SK-N-SH (cell line): ENCODE results near the gene SLC12A6. TPM values are rescaled to one million over a fixed set of nuclear protein-coding genes. Genes with fewer than 3 reads are reported as not detected.

Experiments
- CTCF ChIA-PET: fragments of 300-600, 350-600 bp; formaldehyde crosslinking; extraction: SDS; loops from one replicate; lab custom pipeline; 2021; lab: Yijun Ruan, JAX
- POLR2A ChIA-PET: fragments of 350-600 bp; sonication (Branson Sonifier 250); formaldehyde crosslinking; extraction: SDS; loops from one replicate; lab custom pipeline; 2020; ENCODE audit warnings: antibody characterized with exemption, inconsistent platforms; lab: Yijun Ruan, JAX
- DNase-seq: peaks from one replicate; pipeline ENCODE4 v3.0.0; 2012
- H2AFZ ChIP-seq: fragments of 200-600 bp; sonication (generic); 2 replicates; pipeline ENCODE4 v1.8.1; 2016; ENCODE audit warnings: antibody characterized with exemption, mild to moderate bottlenecking, low read depth
- H3F3A ChIP-seq: fragments of 200-600 bp; sonication (generic); replicated peaks from 2 replicates; pipeline ENCODE3; 2016; ENCODE audit warnings: antibody characterized with exemption, mild to moderate bottlenecking; ENCODE audit not compliant: insufficient read depth
- H3K27ac ChIP-seq, 2 experiments: fragments of 200-500 bp in 1 of 2; fragments of 200-600 bp in 1 of 2; sonication (Bioruptor generic) in 1 of 2; sonication (generic), shearing (Covaris generic) in 1 of 2; 2 replicates each; pipeline versions ENCODE4 v1.5.1 to v1.6.1; 2014 to 2016; ENCODE audit warnings: low read depth in 2 of 2, inconsistent platforms in 1 of 2, low read length in 1 of 2, mild to moderate bottlenecking in 1 of 2, mixed read lengths in 1 of 2
- H3K27me3 ChIP-seq: fragments of 200-600 bp; sonication (generic), shearing (Covaris generic); 2 replicates; pipeline ENCODE4 v1.6.1; 2016; ENCODE audit warnings: mixed run types; ENCODE audit not compliant: insufficient read depth
- H3K36me3 ChIP-seq, 2 experiments: fragments of 200-500 bp in 1 of 2; fragments of 200-600 bp in 1 of 2; sonication (Bioruptor generic) in 1 of 2; sonication (generic) in 1 of 2; replicated peaks in 1 of 2; 2 replicates each; pipeline versions ENCODE3 to v1.5.1; 2014 to 2016; ENCODE audit warnings: low read length in 1 of 2, mild to moderate bottlenecking in 1 of 2; ENCODE audit not compliant: insufficient read depth in 2 of 2, control insufficient read depth in 1 of 2
- H3K4me1 ChIP-seq, 2 experiments: fragments of 200-500 bp in 1 of 2; fragments of 200-600 bp in 1 of 2; sonication (Bioruptor generic) in 1 of 2; sonication (generic), shearing (Covaris generic) in 1 of 2; 2 replicates each; pipeline versions ENCODE4 v1.5.1 to v1.6.1; 2014 to 2016; ENCODE audit warnings: low read depth in 1 of 2, low read length in 1 of 2, mixed run types in 1 of 2; ENCODE audit not compliant: insufficient read depth in 2 of 2, control insufficient read depth in 1 of 2
- H3K4me2 ChIP-seq: fragments of 200-600 bp; sonication (generic), shearing (Covaris generic); 2 replicates; pipeline ENCODE4 v1.6.1; 2017; ENCODE audit warnings: mixed run types
- H3K4me3 ChIP-seq, 2 experiments: fragments of 200-500 bp in 1 of 2; fragments of 200-600 bp in 1 of 2; sonication (Bioruptor generic) in 1 of 2; sonication (generic), shearing (Covaris generic) in 1 of 2; 2 replicates each; pipeline versions ENCODE4 v1.5.1 to v1.8.1; 2014 to 2016; ENCODE audit warnings: low read depth in 2 of 2, inconsistent platforms in 1 of 2, low read length in 1 of 2, mild to moderate bottlenecking in 1 of 2, mixed read lengths in 1 of 2, moderate library complexity in 1 of 2
- H3K79me2 ChIP-seq: fragments of 200-600 bp; sonication (generic); 2 replicates; pipeline ENCODE4 v1.8.1; 2017; ENCODE audit warnings: mild to moderate bottlenecking; ENCODE audit not compliant: insufficient read depth
- H3K9ac ChIP-seq: fragments of 200-600 bp; sonication (generic); 2 replicates; pipeline ENCODE4 v1.6.1; 2017; ENCODE audit warnings: mixed run types
- H3K9me2 ChIP-seq: fragments of 200-600 bp; sonication (generic); 2 replicates; pipeline ENCODE4 v1.6.1; 2017; ENCODE audit warnings: mixed run types
- H3K9me3 ChIP-seq: fragments of 200-600 bp; sonication (generic); 2 replicates; pipeline ENCODE4 v1.6.1; 2017; ENCODE audit warnings: mixed run types, mild to moderate bottlenecking, moderate library complexity
- H4K20me1 ChIP-seq: fragments of 200-600 bp; sonication (generic); 2 replicates; pipeline ENCODE4 v1.6.1; 2017; ENCODE audit warnings: mild to moderate bottlenecking, mixed run types; ENCODE audit not compliant: insufficient read depth
- ELF1 ChIP-seq: IDR thresholded peaks from 2 replicates; pipeline ENCODE4 v1.4.0; 2012
- EZH2phosphoT487 ChIP-seq: fragments of 200-600 bp; sonication (generic); IDR thresholded peaks from 2 replicates; pipeline ENCODE4 v1.6.1; 2017; ENCODE audit warnings: low read depth, mixed run types, mild to moderate bottlenecking, antibody characterized with exemption, moderate library complexity, borderline replicate concordance
- JUND ChIP-seq: IDR thresholded peaks from 2 replicates; pipeline ENCODE4 v1.4.0; 2012
- MXI1 ChIP-seq: IDR thresholded peaks from 2 replicates; pipeline ENCODE4 v1.6.1; 2012; ENCODE audit warnings: mild to moderate bottlenecking, low read depth, low read length, improper control_type of control experiment
- NFIC ChIP-seq: IDR thresholded peaks from 2 replicates; pipeline ENCODE4 v1.4.0; 2012; ENCODE audit warnings: borderline replicate concordance
- RFX5 ChIP-seq: IDR thresholded peaks from 2 replicates; pipeline ENCODE4 v1.6.1; 2012; ENCODE audit warnings: mild to moderate bottlenecking, improper control_type of control experiment, low read length
- SMC3 ChIP-seq: IDR thresholded peaks from 2 replicates; pipeline ENCODE4 v1.6.1; 2012; ENCODE audit warnings: low read depth, low read length, improper control_type of control experiment
- TAF1 ChIP-seq: IDR thresholded peaks from 2 replicates; pipeline ENCODE4 v1.6.1; 2012; ENCODE audit warnings: low read depth, mild to moderate bottlenecking, low read length, moderate library complexity, borderline replicate concordance
- TCF12 ChIP-seq: IDR thresholded peaks from 2 replicates; pipeline ENCODE4 v1.4.0; 2012
- YY1 ChIP-seq: IDR thresholded peaks from 2 replicates; pipeline ENCODE4 v1.4.0; 2012; ENCODE audit warnings: low read depth, mild to moderate bottlenecking
- WGBS: methylation state at CpG from one replicate; pipeline ENCODE4 v1.1.6; 2017; ENCODE audit warnings: low lambda C conversion rate; 5-methylcytosine and 5-hydroxymethylcytosine counted together
- polyA plus RNA-seq, 3 experiments: library from polyadenylated mRNA; depleted of rRNA; stranded (reverse); fragments of >200 nt; gene quantifications; 2 replicates each; pipeline ENCODE4 v1.2.3, GENCODE V29; 2012
- TF ChIP-seq, protein P1 (sequence below): fragments of 150-350 bp; IDR thresholded peaks from 2 replicates; pipeline ENCODE4 v1.6.1; 2016; ENCODE audit warnings: mild to moderate bottlenecking, low read depth, low read length
- TF ChIP-seq, protein P2 (sequence below): fragments of 200-600 bp; sonication (generic); IDR thresholded peaks from 2 replicates; pipeline ENCODE4 v1.6.1; 2017; ENCODE audit warnings: antibody characterized with exemption, mild to moderate bottlenecking, moderate library complexity
- TF ChIP-seq, protein P3 (sequence below): fragments of 150-350 bp; IDR thresholded peaks from 2 replicates; pipeline ENCODE4 v1.6.1; 2017; ENCODE audit warnings: antibody characterized with exemption, low read length, low read depth, borderline replicate concordance
- TF ChIP-seq, protein P4 (sequence below): IDR thresholded peaks from 2 replicates; pipeline ENCODE4 v1.4.0; 2012; ENCODE audit warnings: low read depth, borderline replicate concordance
- TF ChIP-seq, protein P5 (sequence below): IDR thresholded peaks from 2 replicates; pipeline ENCODE4 v1.4.0; 2012; ENCODE audit warnings: low read depth
- TF ChIP-seq, protein P6 (sequence below): IDR thresholded peaks from 2 replicates; pipeline ENCODE4; 2012

Gene SLC12A6
- polyA plus RNA-seq, 1 of the 3 experiments (the other 2 are of a cell fraction), result 7.7 TPM

DNA sequence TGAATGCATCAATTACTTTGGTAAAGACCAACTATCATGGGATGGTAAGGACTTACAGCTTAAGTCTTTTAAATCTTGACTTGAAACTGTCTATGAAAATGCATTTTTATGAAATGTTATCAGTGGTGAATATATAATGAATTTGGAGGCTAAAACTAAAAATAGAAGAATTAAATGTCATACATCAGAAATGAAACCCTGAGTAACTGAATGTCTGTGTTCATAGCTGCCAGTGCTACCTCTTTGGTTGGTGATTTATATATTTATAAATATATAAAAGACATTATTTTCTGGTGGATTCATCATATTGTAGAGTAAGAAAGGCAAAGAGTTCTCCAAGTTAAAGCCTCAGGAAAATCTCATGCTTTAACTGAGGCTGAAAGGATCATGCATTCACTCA is 12.2 kb downstream of the SLC12A6 start:
- CTCF ChIA-PET, result no interaction called here

DNA sequence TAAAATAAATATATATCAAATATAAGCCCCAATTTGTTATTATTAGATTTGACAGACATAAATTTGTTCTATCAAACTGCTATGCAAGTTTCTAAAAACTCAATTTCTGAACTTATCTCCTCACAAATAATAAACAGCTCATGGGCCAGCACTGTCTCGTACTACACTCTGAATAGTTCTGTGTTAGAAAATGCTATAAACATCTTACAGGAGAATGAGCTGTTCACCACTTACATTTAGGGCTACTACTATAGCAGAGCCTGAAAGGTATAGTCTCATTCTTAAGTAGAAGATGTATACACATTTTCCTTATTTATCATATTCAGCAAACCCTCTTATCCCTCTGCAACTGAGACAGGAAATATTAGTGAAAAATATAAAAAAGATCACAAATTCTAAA is 12.6 kb downstream of the SLC12A6 start:
- Histone ChIP-seq H3K79me2 (peaks cover 8% of the 10 kb centered on the region; the same call in 1 of the 2 replicates), H2AFZ (no peak overlapping the region), H3F3A (peaks cover 3% of the 10 kb centered on the region), H3K36me3 (no peaks in the 10 kb centered on the region), H3K4me1 (no peaks in the 10 kb centered on the region), H3K9ac (no peak overlapping the region), H3K27me3 (no peaks in the 10 kb centered on the region), H3K27ac (no peak overlapping the region), H4K20me1 (no peaks in the 10 kb centered on the region), H3K9me3 (no peaks in the 10 kb centered on the region), H3K4me2 (no peak overlapping the region), H3K4me3 (no peak overlapping the region), H3K9me2 (no peaks in the 10 kb centered on the region)
- WGBS, result 93% methylated on average over 1 of the region's 1 CpG
- DNase-seq, result no peak
- POLR2A ChIA-PET, result no interaction called here
- CTCF ChIA-PET, result no interaction called here
- TF ChIP-seq ELF1 (no peak), JUND (no peak), EZH2phosphoT487 (no peak), MXI1 (no peak), RFX5 (no peak), TAF1 (no peak), YY1 (no peak), TCF12 (no peak)
- TF ChIP-seq, protein P1, sequence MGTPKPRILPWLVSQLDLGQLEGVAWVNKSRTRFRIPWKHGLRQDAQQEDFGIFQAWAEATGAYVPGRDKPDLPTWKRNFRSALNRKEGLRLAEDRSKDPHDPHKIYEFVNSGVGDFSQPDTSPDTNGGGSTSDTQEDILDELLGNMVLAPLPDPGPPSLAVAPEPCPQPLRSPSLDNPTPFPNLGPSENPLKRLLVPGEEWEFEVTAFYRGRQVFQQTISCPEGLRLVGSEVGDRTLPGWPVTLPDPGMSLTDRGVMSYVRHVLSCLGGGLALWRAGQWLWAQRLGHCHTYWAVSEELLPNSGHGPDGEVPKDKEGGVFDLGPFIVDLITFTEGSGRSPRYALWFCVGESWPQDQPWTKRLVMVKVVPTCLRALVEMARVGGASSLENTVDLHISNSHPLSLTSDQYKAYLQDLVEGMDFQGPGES, result no peak
- TF ChIP-seq, protein P2, sequence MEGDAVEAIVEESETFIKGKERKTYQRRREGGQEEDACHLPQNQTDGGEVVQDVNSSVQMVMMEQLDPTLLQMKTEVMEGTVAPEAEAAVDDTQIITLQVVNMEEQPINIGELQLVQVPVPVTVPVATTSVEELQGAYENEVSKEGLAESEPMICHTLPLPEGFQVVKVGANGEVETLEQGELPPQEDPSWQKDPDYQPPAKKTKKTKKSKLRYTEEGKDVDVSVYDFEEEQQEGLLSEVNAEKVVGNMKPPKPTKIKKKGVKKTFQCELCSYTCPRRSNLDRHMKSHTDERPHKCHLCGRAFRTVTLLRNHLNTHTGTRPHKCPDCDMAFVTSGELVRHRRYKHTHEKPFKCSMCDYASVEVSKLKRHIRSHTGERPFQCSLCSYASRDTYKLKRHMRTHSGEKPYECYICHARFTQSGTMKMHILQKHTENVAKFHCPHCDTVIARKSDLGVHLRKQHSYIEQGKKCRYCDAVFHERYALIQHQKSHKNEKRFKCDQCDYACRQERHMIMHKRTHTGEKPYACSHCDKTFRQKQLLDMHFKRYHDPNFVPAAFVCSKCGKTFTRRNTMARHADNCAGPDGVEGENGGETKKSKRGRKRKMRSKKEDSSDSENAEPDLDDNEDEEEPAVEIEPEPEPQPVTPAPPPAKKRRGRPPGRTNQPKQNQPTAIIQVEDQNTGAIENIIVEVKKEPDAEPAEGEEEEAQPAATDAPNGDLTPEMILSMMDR, result no peak
- TF ChIP-seq, protein P3, sequence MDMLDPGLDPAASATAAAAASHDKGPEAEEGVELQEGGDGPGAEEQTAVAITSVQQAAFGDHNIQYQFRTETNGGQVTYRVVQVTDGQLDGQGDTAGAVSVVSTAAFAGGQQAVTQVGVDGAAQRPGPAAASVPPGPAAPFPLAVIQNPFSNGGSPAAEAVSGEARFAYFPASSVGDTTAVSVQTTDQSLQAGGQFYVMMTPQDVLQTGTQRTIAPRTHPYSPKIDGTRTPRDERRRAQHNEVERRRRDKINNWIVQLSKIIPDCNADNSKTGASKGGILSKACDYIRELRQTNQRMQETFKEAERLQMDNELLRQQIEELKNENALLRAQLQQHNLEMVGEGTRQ, result no peak
- TF ChIP-seq, protein P4, sequence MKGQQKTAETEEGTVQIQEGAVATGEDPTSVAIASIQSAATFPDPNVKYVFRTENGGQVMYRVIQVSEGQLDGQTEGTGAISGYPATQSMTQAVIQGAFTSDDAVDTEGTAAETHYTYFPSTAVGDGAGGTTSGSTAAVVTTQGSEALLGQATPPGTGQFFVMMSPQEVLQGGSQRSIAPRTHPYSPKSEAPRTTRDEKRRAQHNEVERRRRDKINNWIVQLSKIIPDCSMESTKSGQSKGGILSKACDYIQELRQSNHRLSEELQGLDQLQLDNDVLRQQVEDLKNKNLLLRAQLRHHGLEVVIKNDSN, result no peak

More for the DNA sequence above, 12.2 kb downstream of the SLC12A6 start:
- H3K4me3 ChIP-seq, result no peak overlapping the region
- no peaks in the 10 kb centered on the region for H3K36me3 ChIP-seq
- H3K9ac ChIP-seq, result no peak overlapping the region
- no peaks in the 10 kb centered on the region for H3K4me1 ChIP-seq
- H3K4me2 ChIP-seq, result no peak overlapping the region
- no peaks in the 10 kb centered on the region for H3K9me2 ChIP-seq
- H3K27ac ChIP-seq, result no peak overlapping the region
- no peak overlapping the region for H2AFZ ChIP-seq
- H3K9me3 ChIP-seq, result no peaks in the 10 kb centered on the region
- no peak for DNase-seq
- no peaks in the 10 kb centered on the region for H3K27me3 ChIP-seq
- TF ChIP-seq, protein P5, sequence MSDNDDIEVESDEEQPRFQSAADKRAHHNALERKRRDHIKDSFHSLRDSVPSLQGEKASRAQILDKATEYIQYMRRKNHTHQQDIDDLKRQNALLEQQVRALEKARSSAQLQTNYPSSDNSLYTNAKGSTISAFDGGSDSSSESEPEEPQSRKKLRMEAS, result no peak
- no peak for TF ChIP-seq EZH2phosphoT487
- no peak for TF ChIP-seq RFX5
- TF ChIP-seq, protein P1, result no peak
- TF ChIP-seq, protein P3, result no peak
- TF ChIP-seq SMC3, result no peak
- TF ChIP-seq, protein P6, sequence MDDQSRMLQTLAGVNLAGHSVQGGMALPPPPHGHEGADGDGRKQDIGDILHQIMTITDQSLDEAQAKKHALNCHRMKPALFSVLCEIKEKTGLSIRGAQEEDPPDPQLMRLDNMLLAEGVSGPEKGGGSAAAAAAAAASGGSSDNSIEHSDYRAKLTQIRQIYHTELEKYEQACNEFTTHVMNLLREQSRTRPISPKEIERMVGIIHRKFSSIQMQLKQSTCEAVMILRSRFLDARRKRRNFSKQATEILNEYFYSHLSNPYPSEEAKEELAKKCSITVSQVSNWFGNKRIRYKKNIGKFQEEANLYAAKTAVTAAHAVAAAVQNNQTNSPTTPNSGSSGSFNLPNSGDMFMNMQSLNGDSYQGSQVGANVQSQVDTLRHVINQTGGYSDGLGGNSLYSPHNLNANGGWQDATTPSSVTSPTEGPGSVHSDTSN, result no peak
- no peak for TF ChIP-seq TAF1
- TF ChIP-seq NFIC, result no peak
- peaks cover 8% of the 10 kb centered on the region; the same call in 1 of the 2 replicates for H3K79me2 ChIP-seq
- H4K20me1 ChIP-seq, result no peaks in the 10 kb centered on the region
- H3F3A ChIP-seq, result peaks cover 3% of the 10 kb centered on the region
- POLR2A ChIA-PET, result no interaction called here
